Stimulated activated CD4-positive, alpha-beta T cell treated with anti-CD3 and anti-CD28 coated beads, Interleukin-4, amount 100 ng/mL, for 48 hours (primary cell): Measurements from ENCODE around the gene OPRL1.
A peak's percentile ranks its signal among the peaks of the same experiment; 100 is the strongest.

Experiments
- DNase-seq, 2 donors: peaks; one replicate each; pipeline ENCODE4 v3.0.0-alpha.2; 2020; ENCODE audit warnings: low read depth in 2 of 2

OPRL1 gene

GRCh38 chr20:64056639-64056888 lies 23.3 kb upstream of the OPRL1 start:
- no peak for DNase-seq

GRCh38 chr20:64056889-64057627 lies 22.8 kb upstream of the OPRL1 start:
- DNase-seq: no peak

- DNase-seq: peak; percentile 82 to 91
These were observed 22.0 kb upstream of the OPRL1 start for GRCh38 chr20:64057628-64058498.

GRCh38 chr20:64058536-64058935 lies 21.3 kb upstream of the OPRL1 start:
- DNase-seq: no peak

- DNase-seq: no peak
These were observed 17.6 kb upstream of the OPRL1 start for GRCh38 chr20:64062276-64062595.

GRCh38 chr20:64062596-64063388 lies 17.1 kb upstream of the OPRL1 start, which contains the start of gene TCEA2:
Gene TCEA2, plus strand, starts transcription at chr20:64063198. Its CDS starts 115 bp downstream, at chr20:64063313.
- peak; percentile 92 to 95 for DNase-seq

- peak in 1 of 2 donors; percentile 52 for DNase-seq
These were observed 16.3 kb upstream of the OPRL1 start for GRCh38 chr20:64063389-64064144.

- no peak for DNase-seq
These were observed 15.7 kb upstream of the OPRL1 start for GRCh38 chr20:64064145-64064698.

GRCh38 chr20:64065062-64065973 lies 14.6 kb upstream of the OPRL1 start:
- no peak for DNase-seq

DNA sequence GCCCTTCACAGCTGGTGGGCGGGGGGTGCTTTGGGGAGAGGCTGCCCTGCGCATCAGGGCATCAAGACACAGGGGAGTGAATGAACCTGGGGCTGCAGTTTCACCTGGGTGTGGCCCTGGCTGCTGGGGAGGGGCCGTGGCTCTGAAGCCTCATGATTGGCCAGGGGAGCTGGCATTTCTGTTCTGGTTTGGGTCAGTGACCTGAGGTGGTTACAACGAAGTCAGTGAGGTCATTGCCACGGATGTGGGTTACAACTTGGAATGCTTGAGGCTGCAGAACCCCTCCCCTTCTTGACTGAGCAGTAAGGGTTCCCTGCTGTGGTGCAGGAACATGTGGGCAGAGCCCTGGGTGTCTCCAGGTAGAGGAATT lies 13.9 kb upstream of the OPRL1 start:
- peak in 1 of 2 donors; percentile 55 for DNase-seq

- no peak for DNase-seq
These were observed 12.8 kb upstream of the OPRL1 start for GRCh38 chr20:64067005-64067632.

DNA sequence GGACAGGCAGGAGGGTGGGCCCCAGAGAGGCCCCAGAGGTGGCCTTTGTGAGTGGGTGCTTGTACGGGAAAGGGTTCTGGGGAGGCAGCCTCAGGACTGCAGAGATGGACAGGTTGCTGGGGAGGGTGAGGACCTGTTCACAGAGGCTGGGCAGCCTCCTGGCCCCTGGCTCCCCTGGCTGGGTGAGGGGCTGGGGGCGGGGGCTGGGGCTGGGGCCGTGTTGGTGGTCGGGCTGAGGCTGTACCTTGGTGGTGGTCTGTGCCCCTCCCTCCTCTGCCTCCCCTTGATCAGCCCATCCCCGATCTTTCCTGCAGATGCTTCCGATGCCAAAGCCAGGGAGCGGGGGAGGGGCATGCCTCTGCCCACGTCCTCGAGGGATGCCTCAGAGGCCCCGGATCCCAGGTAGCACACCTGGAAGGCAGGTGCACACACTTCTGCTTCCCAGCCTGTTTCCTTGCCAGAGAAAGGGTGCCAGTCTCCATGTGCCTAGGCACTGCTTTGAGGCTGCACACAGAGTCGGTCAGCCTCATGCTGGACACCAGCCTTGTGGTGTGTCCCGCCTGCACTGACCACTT lies 12.1 kb upstream of the OPRL1 start:
- DNase-seq: no peak

DNA sequence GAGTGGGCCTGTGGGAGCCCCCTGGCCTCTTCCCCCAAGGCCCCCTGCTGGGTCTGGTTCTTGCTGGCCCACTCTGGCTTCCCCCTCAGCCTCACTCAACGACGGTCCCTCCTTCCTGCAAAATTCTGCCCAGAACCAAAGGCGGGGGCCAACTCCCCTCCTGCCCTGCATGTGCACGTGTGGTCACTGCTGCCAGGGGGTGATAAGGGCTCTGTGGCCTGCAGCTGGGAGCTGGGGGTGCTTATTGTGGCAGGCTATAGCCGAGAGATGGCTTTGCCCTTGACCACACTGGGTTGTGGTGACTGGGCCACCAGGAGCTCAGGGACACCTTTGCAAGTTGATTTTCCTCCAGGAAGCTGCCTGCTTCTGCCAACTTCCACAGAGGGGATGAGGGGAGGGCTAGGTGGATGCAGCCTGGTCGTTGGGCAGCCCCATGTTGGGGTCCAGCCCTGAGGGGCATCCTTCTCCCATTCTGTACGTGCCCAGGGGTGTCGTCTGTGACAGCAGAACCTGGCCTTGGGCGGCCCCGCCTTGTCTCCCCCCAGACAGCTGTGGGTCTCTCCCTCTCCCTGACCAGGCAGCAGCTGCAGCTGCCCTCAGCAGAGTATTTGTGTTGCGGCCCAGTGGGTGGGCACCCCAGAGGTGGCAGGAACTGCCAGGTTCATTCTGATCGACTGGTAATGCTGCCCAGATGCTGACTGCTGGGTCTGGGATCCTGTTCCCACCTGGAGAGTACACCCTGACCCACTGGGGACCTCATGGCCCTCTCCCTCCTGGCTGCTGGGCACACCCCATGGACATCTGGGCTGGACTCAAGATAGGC lies 11.3 kb upstream of the OPRL1 start:
- DNase-seq: no peak

- DNase-seq: no peak
These were observed 10.7 kb upstream of the OPRL1 start for GRCh38 chr20:64069209-64069613.

- DNase-seq: no peak
These were observed 10.2 kb upstream of the OPRL1 start for GRCh38 chr20:64069614-64070243.

DNA sequence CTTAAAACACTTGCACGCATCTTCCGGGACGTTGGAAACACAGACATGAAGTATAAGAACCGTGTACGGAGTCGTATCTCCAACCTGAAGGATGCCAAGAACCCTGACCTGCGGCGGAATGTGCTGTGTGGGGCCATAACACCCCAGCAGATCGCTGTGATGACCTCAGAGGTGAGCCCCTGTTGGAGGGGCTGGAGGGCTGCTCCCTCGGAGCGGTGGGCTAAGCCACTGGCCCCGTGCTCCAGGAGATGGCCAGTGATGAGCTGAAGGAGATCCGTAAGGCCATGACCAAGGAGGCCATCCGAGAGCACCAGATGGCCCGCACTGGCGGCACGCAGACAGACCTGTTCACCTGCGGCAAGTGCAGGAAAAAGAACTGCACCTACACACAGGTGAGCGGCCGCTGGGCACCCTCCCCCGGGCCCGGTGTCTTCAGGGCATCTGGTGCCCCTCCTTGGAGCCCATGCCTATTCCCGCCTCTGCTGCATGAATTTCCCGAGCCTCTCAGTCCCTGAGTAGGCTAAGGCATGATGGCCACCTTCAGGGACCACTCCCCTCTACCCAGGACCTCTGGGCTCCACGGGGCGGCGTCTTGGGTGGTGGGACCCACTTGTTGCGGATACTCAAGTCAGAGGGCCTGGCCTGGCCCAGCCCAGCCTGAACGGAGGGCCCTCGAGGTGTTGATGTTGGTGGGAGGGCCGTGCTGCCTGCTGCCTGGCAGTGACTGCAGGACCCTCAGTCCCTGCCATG lies 9.5 kb upstream of the OPRL1 start:
- no peak for DNase-seq
